Bronchial smooth muscle cell (primary cell): ENCODE results near the gene RAD51B. TPM values are rescaled to one million over a fixed set of nuclear protein-coding genes. Genes with fewer than 3 reads are reported as not detected.

Experiments
- total RNA-seq: library from RNA; depleted of rRNA; stranded (reverse); fragments of >200 nt; gene quantifications from 2 replicates; pipeline ENCODE4 v1.2.1, GENCODE V29; 2014

RAD51B gene
- total RNA-seq: 13.2 and 15.9 TPM in 2 replicates

GRCh38 chr14:67819563-67820421 lies at the start of gene RAD51B:
TSS of gene RAD51B (plus strand) at chr14:67819779.

GRCh38 chr14:67816326-67817002 lies 3.1 kb upstream of the RAD51B start, which contains the start of gene ZFYVE26:
TSS of gene ZFYVE26 (minus strand) at chr14:67816590. CDS start at chr14:67815963, 627 bp downstream.

Other genes starting within 250 kb of the RAD51B start
- 7.4 and 10.5 TPM in 2 replicates for gene PIGH, start 219.5 kb upstream of the RAD51B start, total RNA-seq
- 0.34 and 0.63 TPM in 2 replicates for gene ARG2, start 199.9 kb upstream of the RAD51B start, total RNA-seq
- 67.5 and 113 TPM in 2 replicates for gene VTI1B, start 145.1 kb upstream of the RAD51B start, total RNA-seq
- gene RDH11, start 124.0 kb upstream of the RAD51B start, total RNA-seq: 68.7 and 82.6 TPM in 2 replicates
- 0.09 and 0.16 TPM in 2 replicates for gene RDH12, start 117.9 kb upstream of the RAD51B start, total RNA-seq
- gene ZFYVE26, start 3.2 kb upstream of the RAD51B start, total RNA-seq: 12.9 and 13.1 TPM in 2 replicates